Medulla oblongata (tissue), 1 donor: Measurements from ENCODE around the gene ADRA2B.

ENCODE experiments used
- DNase-seq: peaks from one replicate; pipeline ENCODE4 v3.0.0-alpha.2; 2015; ENCODE audit errors: extremely low spot score

ADRA2B gene

DNA sequence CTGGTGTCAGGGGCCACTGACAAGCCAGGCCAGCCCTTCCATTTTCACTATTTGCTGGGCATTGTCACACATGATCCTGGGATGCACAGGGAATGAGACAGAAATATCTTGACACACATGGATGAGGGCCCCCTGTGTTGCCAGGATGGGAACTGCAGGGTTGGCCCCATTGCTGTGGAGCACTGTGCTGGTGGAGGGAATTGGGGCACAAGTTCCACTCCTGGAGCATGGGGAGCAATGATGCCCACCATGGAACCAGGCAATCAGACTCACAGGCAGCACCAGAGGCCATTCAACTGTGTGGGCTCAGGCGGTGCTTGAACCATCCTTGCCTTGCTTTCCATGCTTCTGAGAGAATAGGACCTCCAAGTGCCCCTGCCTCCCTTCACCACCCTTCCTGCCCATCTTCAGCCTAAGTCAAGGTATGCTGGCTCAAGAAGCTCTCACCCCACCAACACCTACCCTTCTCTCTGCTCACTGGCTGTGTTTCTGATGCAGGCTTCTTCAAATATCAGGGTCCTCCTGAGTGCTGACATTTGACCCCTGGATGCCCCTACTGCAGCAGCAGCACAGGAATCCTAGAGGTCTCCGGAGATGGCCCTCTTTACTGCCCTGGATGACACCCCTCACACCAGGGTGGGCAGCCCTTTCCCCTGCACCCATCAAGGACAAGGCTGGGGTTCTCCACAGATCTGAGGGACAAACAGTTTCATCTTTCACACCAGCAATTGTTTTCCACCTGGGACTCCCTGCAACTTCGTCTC lies 11.0 kb downstream of the ADRA2B start:
- no peak for DNase-seq

GRCh38 chr2:96104487-96104861 lies 11.9 kb downstream of the ADRA2B start:
- DNase-seq, result no peak

- no peak for DNase-seq
Measured at GRCh38 chr2:96103761-96104486, 12.4 kb downstream of the ADRA2B start.

- no peak for DNase-seq
Measured at GRCh38 chr2:96103187-96103601, 13.2 kb downstream of the ADRA2B start.

DNA sequence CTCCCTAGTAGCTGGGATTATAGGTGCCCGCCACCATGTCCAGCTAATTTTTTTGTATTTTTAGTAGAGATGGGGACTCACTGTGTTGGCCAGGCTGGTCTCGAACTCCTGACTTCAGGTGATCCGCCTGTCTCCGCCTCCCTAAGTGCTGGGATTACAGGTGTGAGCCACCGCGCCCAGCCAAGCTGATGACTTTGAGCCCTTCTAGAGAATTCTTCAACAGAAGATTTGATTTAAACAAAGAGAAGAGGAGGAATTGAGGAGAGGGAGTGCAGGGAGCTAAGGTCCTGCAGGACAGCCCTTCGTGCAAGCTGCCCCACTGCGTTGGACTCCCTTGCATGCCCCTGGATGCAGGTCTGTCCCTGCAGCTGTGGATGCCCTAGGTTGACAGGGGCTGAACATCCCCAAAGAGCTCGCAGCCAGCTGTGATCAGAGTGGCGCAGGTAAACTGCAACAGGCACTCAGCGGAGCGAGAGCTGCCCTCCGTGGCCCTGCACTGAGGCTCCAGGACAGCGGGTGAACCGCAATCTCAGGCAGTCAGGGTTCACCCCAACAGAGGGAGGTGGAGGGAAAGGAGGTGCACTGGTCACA lies 13.7 kb downstream of the ADRA2B start:
- no peak for DNase-seq

GRCh38 chr2:96100893-96101304 lies 15.5 kb downstream of the ADRA2B start:
- DNase-seq, result no peak

DNA sequence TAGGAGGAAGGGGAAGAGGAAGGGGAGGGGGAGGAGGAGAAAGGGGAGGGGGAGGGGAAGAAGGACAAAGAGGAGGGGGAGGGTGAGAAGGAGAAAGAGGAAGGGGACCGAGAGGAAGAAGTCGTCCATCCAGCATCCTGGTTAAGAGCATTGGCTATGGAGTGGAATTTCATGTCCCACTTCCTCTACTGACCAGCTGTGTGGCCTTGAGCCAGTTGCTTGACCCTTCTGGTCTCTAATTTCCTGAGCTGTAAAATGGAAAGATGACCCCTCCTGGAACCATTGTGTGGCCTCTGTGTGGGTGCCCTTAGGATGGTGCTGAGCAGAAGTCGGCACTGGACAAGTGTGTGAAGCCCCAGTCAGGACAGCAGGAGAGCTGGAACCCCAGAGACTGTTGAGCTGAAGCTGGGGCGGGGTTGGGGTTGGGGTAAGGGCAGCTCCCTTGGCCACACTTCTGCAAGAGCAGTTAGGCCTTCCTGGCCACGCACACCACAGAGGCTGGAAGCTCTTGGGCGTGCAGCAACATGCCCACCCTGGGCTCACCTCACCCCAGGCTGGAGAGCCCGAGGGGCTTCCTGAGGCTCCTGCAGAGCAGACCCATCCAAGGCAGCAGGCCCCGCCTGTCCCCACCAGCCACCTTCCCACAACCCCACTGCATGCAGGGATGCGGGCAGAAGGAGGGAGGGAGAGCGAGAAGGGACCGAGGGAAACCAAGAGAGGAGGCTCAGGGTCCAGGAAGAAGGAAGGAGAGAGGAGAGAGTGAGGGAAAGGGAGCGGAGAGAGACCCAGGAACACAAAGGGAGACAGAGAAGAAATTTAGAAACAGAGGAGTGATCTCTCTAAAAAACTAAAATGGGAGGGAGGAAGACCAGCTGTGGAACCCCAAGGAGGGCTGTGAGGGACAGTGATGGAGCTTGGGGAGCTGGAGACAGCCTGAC lies 16.2 kb downstream of the ADRA2B start:
- DNase-seq, result no peak

GRCh38 chr2:96098900-96099590 lies 17.3 kb downstream of the ADRA2B start:
- DNase-seq, result no peak

DNA sequence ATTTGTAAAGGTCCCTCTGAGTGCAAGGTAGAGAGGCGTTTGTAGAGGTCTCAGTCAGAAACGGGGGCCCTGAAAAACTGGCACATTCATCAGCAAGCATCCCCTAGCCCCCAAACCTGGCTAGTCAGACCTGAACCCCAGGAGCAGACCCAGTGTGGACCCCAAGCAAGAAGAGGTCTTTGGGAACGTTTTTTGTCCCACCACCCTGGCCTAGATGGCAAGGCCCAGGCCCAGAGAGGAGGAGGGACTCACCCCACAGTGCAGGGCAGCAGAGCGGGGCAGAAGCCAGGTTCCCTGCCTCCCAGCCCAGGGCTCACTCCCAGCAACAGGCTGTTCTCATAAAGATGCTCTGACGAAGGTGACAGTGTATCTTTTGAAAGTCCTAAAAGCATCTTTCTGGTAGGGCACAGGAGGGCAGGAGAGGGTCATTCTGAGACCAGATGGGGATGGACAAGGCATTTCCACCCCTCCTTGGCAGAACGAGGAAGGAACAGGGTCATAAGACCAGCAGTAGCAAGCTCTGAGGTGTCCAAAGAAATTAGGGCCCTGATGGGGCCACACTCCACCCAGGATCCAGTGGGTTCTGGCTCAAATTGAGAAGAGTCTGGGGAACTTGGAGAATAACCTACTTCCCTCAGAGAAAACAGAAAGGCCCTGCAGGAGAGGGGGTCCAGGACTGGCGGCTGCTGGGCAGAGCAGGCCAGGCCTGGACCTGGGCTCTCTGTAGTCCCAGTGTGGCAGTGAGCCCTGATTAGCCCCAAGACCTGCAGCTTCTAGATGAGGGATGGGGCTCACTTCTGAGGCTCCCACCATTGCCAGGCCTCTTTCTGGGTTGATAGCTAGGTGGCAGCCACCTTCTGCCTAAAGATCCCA lies 18.2 kb downstream of the ADRA2B start:
- DNase-seq, result no peak

- no peak for DNase-seq
Measured at GRCh38 chr2:96097441-96097840, 18.9 kb downstream of the ADRA2B start.

- no peak for DNase-seq
Measured at GRCh38 chr2:96095116-96095636, 21.2 kb downstream of the ADRA2B start.

- DNase-seq, result no peak
Measured at GRCh38 chr2:96093528-96093927, 22.8 kb downstream of the ADRA2B start.

GRCh38 chr2:96092951-96093350 lies 23.4 kb downstream of the ADRA2B start:
- DNase-seq, result no peak

- no peak for DNase-seq
Measured at GRCh38 chr2:96092573-96092877, 23.8 kb downstream of the ADRA2B start.

DNA sequence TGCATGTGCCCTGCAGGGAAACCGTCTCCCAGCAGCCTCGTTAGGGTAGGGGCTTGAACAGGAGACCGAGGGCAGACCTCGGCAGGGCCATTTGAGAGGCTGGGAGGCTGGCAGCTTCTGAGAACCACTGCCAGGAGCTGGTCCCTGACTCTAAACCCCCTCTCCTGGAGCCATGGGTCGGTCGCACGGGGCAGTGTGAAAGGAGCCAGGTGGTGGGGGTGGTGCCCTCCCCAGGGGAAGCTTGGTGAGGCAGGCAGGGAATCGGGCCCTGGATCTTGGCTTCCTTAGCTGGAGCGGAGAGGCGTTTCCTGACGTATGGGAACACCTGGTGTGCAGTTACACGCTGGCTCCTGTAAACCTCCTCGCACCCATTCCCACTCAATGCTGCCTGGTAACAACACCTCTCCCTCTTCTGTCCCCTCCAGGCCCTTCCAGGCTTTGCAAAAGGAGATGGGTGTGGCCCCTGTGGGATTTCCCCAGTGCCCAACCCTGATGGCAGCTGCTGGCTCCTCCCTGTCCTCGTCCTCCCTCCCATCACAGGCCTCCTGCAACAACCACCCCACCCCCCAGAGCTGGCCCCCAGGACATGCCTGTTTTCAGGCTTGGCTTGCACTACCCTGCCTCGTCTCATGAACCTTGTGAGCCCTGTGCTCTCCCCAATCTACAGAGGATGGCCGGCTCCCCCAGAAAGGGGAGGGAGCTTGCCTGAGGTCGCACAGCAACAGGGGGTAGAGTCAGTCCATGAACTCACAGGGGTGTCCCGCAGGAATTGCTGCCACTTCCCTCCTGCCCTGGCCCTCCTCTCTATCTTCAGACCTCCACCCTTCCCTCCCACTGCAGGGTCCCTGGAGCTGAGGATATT lies 24.4 kb downstream of the ADRA2B start:
- DNase-seq, result no peak

GRCh38 chr2:96091141-96091710 lies 25.1 kb downstream of the ADRA2B start:
- no peak for DNase-seq

DNA sequence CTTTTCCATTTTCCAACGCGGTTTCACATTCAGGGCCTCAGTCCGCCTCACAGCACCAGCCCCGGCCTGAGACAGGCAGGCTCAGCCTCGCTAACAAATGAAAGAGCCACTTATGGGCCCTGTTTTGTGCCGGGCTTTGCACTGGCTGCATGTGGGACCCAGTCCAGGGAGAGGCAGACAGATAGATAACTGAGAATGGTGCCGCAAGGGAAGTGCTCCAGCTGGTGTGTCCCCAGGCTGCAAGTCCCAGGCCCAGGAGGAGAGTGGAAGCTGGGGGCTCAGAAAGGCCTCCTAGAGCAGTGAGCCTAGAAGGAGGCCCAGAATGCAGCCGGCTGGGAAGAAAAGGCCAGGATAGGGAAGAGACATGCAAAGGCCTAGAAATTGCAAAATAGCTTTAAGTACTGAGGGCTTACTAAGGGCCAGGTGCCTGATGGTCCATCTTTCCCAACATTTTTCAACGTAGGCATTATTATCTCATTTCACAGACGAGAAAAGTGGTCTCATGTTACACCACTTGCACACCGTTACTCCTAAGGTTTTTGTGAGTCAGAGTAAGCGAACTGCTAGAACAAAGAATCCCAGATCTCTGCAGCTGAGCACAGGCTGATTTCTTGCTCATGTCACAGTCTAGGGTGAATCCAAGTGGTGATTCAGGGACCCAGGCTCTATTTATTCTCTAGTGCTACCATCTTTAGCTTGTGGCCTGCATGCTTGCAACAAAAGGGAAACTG lies 26.0 kb downstream of the ADRA2B start:
- DNase-seq, result peak; percentile 63
